ENCODE measurements around the gene FUT7. TPM values are rescaled to one million over a fixed set of nuclear protein-coding genes. Genes with fewer than 3 reads are reported as not detected.

The FUT7 gene
- total RNA-seq, 1 donor from 2014 or later: not detected

GRCh38 chr9:136985027-136985602 lies 46.8 kb downstream of the FUT7 start:
- H3K27me3 ChIP-seq (ENCODE audit: low read depth): peaks cover 15% of the 10 kb centered on the region

GRCh38 chr9:136984464-136985026 lies 47.3 kb downstream of the FUT7 start:
- peaks cover 15% of the 10 kb centered on the region for H3K27me3 ChIP-seq (ENCODE audit: low read depth)
- DNase-seq: no peak
- intact Hi-C loops (cut with micrococcal nuclease): no loop called here

More at GRCh38 chr9:136985027-136985602, 46.8 kb downstream of the FUT7 start:
- intact Hi-C loops (cut with micrococcal nuclease): no loop called here
- no peak overlapping the region for H3K27ac ChIP-seq (replicated peaks)
- H3K4me1 ChIP-seq: peaks cover 57% of the 10 kb centered on the region
- DNase-seq: no peak
- H3K4me3 ChIP-seq: peak overlapping the region; percentile 42
- no peak for TF ChIP-seq CTCF (IDR thresholded peaks at IDR 0.05; ENCODE audit: borderline replicate concordance)
- H3K9me3 ChIP-seq (replicated peaks): no peaks in the 10 kb centered on the region
- no peaks in the 10 kb centered on the region for H3K36me3 ChIP-seq

GRCh38 chr9:136983656-136984314 lies 48.1 kb downstream of the FUT7 start:
- Histone ChIP-seq H3K27ac (replicated peaks) (peak overlapping the region; percentile 91), H3K36me3 (peaks cover 5% of the 10 kb centered on the region), H3K9me3 (replicated peaks) (no peaks in the 10 kb centered on the region), H3K4me1 (peaks cover 70% of the 10 kb centered on the region), H3K27me3 (ENCODE audit: low read depth) (peaks cover 15% of the 10 kb centered on the region), H3K4me3 (no peak overlapping the region)
- intact Hi-C loops (cut with micrococcal nuclease): no loop called here
- no peak for TF ChIP-seq CTCF (IDR thresholded peaks at IDR 0.05; ENCODE audit: borderline replicate concordance)
- DNase-seq: no peak

More at GRCh38 chr9:136984464-136985026, 47.3 kb downstream of the FUT7 start:
- Histone ChIP-seq H3K9me3 (replicated peaks) (no peaks in the 10 kb centered on the region), H3K27ac (replicated peaks) (peak overlapping the region; percentile 91), H3K4me3 (peak overlapping the region; percentile 42), H3K36me3 (no peaks in the 10 kb centered on the region), H3K4me1 (peaks cover 62% of the 10 kb centered on the region)
- no peak for TF ChIP-seq CTCF (IDR thresholded peaks at IDR 0.05; ENCODE audit: borderline replicate concordance)

GRCh38 chr9:136983167-136983566 lies 48.7 kb downstream of the FUT7 start:
- intact Hi-C loops (cut with micrococcal nuclease): no loop called here
- H3K4me3 ChIP-seq: no peak overlapping the region
- TF ChIP-seq CTCF (IDR thresholded peaks at IDR 0.05; ENCODE audit: borderline replicate concordance): no peak
- peaks cover 5% of the 10 kb centered on the region for H3K36me3 ChIP-seq
- peaks cover 15% of the 10 kb centered on the region for H3K27me3 ChIP-seq (ENCODE audit: low read depth)
- no peak for DNase-seq
- H3K4me1 ChIP-seq: peaks cover 72% of the 10 kb centered on the region
- peak overlapping the region; percentile 91 for H3K27ac ChIP-seq (replicated peaks)
- H3K9me3 ChIP-seq (replicated peaks): no peaks in the 10 kb centered on the region

GRCh38 chr9:136982232-136983051 lies 49.4 kb downstream of the FUT7 start, which contains the start of gene LCNL1:
LCNL1 (plus strand) TSS chr9:136982993; CDS start chr9:136983587, 594 bp downstream.
- peaks cover 15% of the 10 kb centered on the region for H3K27me3 ChIP-seq (ENCODE audit: low read depth)
- peak; percentile 56 for DNase-seq
- TF ChIP-seq CTCF (IDR thresholded peaks at IDR 0.05; ENCODE audit: borderline replicate concordance): no peak
- no peak within 1 kb of the TSS for H3K4me3 ChIP-seq
- peaks cover 5% of the 10 kb centered on the region for H3K36me3 ChIP-seq
- H3K4me1 ChIP-seq: peaks cover 80% of the 10 kb centered on the region
- peak within 1 kb of the TSS; percentile 91 for H3K27ac ChIP-seq (replicated peaks)
- H3K9me3 ChIP-seq (replicated peaks): no peaks in the 10 kb centered on the region
- intact Hi-C loops (cut with micrococcal nuclease): no loop called here
